K562 (cell line): ENCODE measurements around the gene CAMK2D. TPM values are rescaled to one million over a fixed set of nuclear protein-coding genes. Genes with fewer than 3 reads are reported as not detected.
A peak's percentile ranks its signal among the peaks of the same experiment; 100 is the strongest.

Experiments
- CBFB ChIP-seq: sonication (generic); formaldehyde crosslinking; IDR thresholded peaks from 2 replicates; pipeline ENCODE4 v1.4.0; 2020; ENCODE audit warnings: mild to moderate bottlenecking, missing genetic modification reagents
- ELF2 ChIP-seq: fragments of 250-450 bp; sonication (Bioruptor Pico); IDR thresholded peaks from 2 replicates; pipeline ENCODE4 v1.5.0; 2021; ENCODE audit warnings: mild to moderate bottlenecking
- FOXP1 ChIP-seq: sonication (generic); formaldehyde crosslinking; IDR thresholded peaks from 2 replicates; pipeline ENCODE4 v1.8.0; 2022; ENCODE audit warnings: mild to moderate bottlenecking, missing genetic modification reagents
- JUND ChIP-seq, 2 experiments: IDR thresholded peaks; 2 replicates in 1 of 2; 3 replicates in 1 of 2; pipeline ENCODE4 v1.6.1; 2011; ENCODE audit warnings: borderline replicate concordance in 2 of 2, low read depth in 2 of 2, low read length in 2 of 2, improper control_type of control experiment in 1 of 2, missing biosample characterization in 1 of 2, missing genetic modification characterization in 1 of 2, missing genetic modification reagents in 1 of 2
- KLF13 ChIP-seq: fragments of 450-650 bp; IDR thresholded peaks from 2 replicates; pipeline ENCODE4 v1.6.1; 2016; ENCODE audit warnings: missing genetic modification characterization, low read depth, mild to moderate bottlenecking, missing compliant biosample characterization, moderate library complexity, borderline replicate concordance
- PHF20 ChIP-seq: fragments of 450-650 bp; IDR thresholded peaks from 2 replicates; pipeline ENCODE4 v1.6.1; 2018; ENCODE audit not compliant: partially characterized antibody
- PRPF4 ChIP-seq: fragments of 200-400 bp; formaldehyde crosslinking; IDR thresholded peaks from one replicate; pipeline ENCODE4 v1.6.1; 2017; ENCODE audit warnings: low read length, low read depth, mild to moderate bottlenecking; ENCODE audit not compliant: insufficient read depth, poor library complexity, severe bottlenecking
- RBM22 ChIP-seq: fragments of 200-400 bp; formaldehyde crosslinking; IDR thresholded peaks from 2 replicates; pipeline ENCODE4 v1.6.1; 2018; ENCODE audit warnings: low read length, low read depth; ENCODE audit not compliant: poor library complexity, severe bottlenecking
- TAF15 ChIP-seq: fragments of 200-400 bp; formaldehyde crosslinking; IDR thresholded peaks from 2 replicates; pipeline ENCODE4 v1.6.1; 2017; ENCODE audit warnings: mild to moderate bottlenecking, low read depth, low read length, moderate library complexity
- ZNF384 ChIP-seq: IDR thresholded peaks from 2 replicates; pipeline ENCODE4 v1.6.1; 2012; ENCODE audit warnings: low read depth, low read length, improper control_type of control experiment
- polyA plus RNA-seq, 8 experiments: library from polyadenylated mRNA; depleted of rRNA in 4 of 8; stranded (reverse) in 5 of 8; unstranded in 3 of 8; fragments of >200 nt; fragmentation: Nextera tagmentation in 2 of 8; fragmentation: Illumina TruSeq in 1 of 8; extraction: Ambion mirVana in 2 of 8; extraction: Trizol in 1 of 8; gene quantifications; 2 replicates each; pipeline versions ENCODE4 v1.2.1 to v1.2.3, GENCODE V29; 2011 to 2014; ENCODE audit warnings: inconsistent platforms in 1 of 8, missing spikeins in 1 of 8
- total RNA-seq, 7 experiments: library from RNA; depleted of rRNA in 6 of 7; stranded (reverse); fragments of >200 nt in 6 of 7; fragmentation: Illumina TruSeq in 2 of 7; extraction: Trizol in 2 of 7; gene quantifications; 2 replicates each; pipeline versions ENCODE4 v1.2.1 to v1.2.3, GENCODE V29; 2011 to 2021; ENCODE audit warnings: low replicate concordance in 1 of 7
- TF ChIP-seq, protein P1 (sequence below): fragments of 250-450 bp; sonication (Bioruptor Pico); IDR thresholded peaks from 2 replicates; pipeline ENCODE4 v1.5.0; 2022; ENCODE audit warnings: mild to moderate bottlenecking
- TF ChIP-seq, protein P2 (sequence below): sonication (generic); formaldehyde crosslinking; IDR thresholded peaks from 2 replicates; pipeline ENCODE4 v1.8.0; 2022; ENCODE audit warnings: missing genetic modification reagents, mild to moderate bottlenecking, borderline replicate concordance
- TF ChIP-seq, protein P3 (sequence below): fragments of 250-450 bp; sonication (Bioruptor Pico); IDR thresholded peaks from 2 replicates; pipeline ENCODE4 v1.8.0; 2021; ENCODE audit warnings: borderline replicate concordance, mild to moderate bottlenecking, moderate library complexity; ENCODE audit not compliant: poor library complexity, severe bottlenecking

Gene CAMK2D
- total and polyA plus RNA-seq, 9 of the 15 experiments (the other 6 are each of a cell fraction or from before 2014, with no cell fraction given), result 0.01 to 0.33 (median 0.04) TPM; not detected in 2

- TF ChIP-seq, protein P1, sequence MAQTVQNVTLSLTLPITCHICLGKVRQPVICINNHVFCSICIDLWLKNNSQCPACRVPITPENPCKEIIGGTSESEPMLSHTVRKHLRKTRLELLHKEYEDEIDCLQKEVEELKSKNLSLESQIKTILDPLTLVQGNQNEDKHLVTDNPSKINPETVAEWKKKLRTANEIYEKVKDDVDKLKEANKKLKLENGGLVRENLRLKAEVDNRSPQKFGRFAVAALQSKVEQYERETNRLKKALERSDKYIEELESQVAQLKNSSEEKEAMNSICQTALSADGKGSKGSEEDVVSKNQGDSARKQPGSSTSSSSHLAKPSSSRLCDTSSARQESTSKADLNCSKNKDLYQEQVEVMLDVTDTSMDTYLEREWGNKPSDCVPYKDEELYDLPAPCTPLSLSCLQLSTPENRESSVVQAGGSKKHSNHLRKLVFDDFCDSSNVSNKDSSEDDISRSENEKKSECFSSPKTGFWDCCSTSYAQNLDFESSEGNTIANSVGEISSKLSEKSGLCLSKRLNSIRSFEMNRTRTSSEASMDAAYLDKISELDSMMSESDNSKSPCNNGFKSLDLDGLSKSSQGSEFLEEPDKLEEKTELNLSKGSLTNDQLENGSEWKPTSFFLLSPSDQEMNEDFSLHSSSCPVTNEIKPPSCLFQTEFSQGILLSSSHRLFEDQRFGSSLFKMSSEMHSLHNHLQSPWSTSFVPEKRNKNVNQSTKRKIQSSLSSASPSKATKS, result no peak
- TF ChIP-seq KLF13 (tag), result no peak
- TF ChIP-seq ELF2 (CRISPR knock-in tag), result no peak
- no peak for TF ChIP-seq FOXP1 (CRISPR knock-in tag)
- TF ChIP-seq RBM22, result no peak
- no peak for TF ChIP-seq ZNF384
- peak; percentile 87 for TF ChIP-seq JUND (IDR thresholded peaks at IDR 0.05; ENCODE audit: borderline replicate concordance, low read depth, low read length)
- TF ChIP-seq JUND (tag; IDR thresholded peaks at IDR 0.05; ENCODE audit: borderline replicate concordance, low read depth, low read length), result peak; percentile 93
- no peak for TF ChIP-seq PRPF4
- TF ChIP-seq, protein P2, sequence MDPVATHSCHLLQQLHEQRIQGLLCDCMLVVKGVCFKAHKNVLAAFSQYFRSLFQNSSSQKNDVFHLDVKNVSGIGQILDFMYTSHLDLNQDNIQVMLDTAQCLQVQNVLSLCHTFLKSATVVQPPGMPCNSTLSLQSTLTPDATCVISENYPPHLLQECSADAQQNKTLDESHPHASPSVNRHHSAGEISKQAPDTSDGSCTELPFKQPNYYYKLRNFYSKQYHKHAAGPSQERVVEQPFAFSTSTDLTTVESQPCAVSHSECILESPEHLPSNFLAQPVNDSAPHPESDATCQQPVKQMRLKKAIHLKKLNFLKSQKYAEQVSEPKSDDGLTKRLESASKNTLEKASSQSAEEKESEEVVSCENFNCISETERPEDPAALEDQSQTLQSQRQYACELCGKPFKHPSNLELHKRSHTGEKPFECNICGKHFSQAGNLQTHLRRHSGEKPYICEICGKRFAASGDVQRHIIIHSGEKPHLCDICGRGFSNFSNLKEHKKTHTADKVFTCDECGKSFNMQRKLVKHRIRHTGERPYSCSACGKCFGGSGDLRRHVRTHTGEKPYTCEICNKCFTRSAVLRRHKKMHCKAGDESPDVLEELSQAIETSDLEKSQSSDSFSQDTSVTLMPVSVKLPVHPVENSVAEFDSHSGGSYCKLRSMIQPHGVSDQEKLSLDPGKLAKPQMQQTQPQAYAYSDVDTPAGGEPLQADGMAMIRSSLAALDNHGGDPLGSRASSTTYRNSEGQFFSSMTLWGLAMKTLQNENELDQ (CRISPR knock-in tag), result no peak
- TF ChIP-seq PHF20, result peak; percentile 20
- TF ChIP-seq TAF15, result no peak
- no peak for TF ChIP-seq CBFB (CRISPR knock-in tag)
- TF ChIP-seq, protein P3, sequence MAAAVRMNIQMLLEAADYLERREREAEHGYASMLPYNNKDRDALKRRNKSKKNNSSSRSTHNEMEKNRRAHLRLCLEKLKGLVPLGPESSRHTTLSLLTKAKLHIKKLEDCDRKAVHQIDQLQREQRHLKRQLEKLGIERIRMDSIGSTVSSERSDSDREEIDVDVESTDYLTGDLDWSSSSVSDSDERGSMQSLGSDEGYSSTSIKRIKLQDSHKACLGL, result no peak
These were observed 869 bp upstream of the CAMK2D start (continued) for GRCh38 chr4:113762186-113763028.
